Mucosa of gallbladder (tissue), 1 donor: ENCODE results near the gene SENP6. TPM values are rescaled to one million over a fixed set of nuclear protein-coding genes. Genes with fewer than 3 reads are reported as not detected.
"Not testable (repeated sequence)": the region's sequence is repeated elsewhere in the genome, so short reads cannot be mapped to it uniquely, and the experiment has no call there.

Experiments used
- DNase-seq: peaks from one replicate; pipeline ENCODE4 v3.0.0-alpha.2; 2020; ENCODE audit warnings: low spot score
- total RNA-seq: library from RNA; stranded (reverse); gene quantifications from one replicate; pipeline ENCODE4 v1.2.1, GENCODE V29; 2021
- donor health status: DM: no; HTN: no; CAD: no.

Gene SENP6
- total RNA-seq, 1 donor from 2014 or later, result 71.2 TPM

GRCh38 chr6:75609639-75610590 lies 8.2 kb downstream of the SENP6 start:
- no peak for DNase-seq

DNA sequence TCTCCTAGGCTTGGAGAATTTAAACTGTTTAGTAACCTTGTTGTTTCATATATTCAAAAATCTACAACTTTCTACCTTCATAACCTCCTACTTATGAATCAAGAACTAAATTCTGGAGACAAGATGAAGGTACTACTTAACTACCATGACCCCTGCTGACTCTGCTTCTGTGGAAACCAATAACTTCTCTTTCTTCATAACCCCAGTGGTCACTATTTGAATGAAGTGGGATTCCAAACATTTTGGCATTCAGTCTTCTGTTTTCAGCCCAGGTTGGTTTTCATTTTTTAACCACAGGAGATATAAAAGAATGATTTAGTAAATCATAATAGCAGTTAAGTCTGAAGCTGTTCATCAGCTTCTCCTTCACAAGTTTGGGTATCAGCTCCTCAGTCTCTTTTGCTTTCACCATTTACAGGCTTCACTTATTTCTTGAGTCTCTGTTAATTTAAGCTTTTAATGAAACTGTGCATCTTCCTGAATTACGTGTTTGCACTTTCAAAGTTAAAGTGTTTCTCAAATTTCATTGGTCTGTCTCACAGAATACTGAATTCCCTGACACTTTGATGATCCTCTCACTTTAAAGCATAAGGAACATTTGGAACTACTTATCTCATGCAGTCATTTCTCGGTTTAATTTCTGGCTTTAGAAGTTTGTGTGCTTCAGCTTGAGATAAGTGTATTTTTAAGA lies 9.5 kb downstream of the SENP6 start:
- no peak for DNase-seq

DNA sequence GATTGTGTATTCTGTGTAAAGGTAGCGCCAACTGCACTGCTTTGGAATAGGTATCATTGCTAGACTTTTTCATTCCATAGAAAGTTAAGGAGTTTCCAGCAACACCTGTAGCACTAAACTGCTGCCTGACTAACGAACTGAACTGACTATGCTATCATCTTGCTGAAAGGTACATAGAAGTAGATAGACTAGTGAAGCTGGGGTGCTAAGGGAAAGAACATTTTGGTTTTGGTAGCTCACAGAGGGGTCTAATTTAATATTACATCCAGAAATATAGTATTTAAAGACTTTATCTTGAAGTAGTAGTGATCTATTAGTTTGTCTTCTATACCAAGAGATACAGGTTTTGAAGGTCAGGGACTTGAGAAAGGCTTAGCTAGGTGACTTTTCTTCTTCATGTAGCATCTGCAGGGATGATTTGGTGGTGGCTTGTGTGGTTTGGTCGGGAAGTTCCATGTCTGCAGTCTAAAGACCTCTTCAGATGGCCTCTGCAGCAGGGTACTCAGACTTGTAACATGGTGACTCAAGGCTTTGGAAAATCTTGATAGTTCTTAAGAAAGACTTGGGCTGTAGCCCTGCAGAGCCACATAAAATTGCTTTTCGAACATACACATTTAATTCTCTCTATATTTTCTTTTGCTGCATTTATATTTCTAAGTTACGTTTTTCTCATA lies 10.2 kb downstream of the SENP6 start:
- no peak for DNase-seq

DNA sequence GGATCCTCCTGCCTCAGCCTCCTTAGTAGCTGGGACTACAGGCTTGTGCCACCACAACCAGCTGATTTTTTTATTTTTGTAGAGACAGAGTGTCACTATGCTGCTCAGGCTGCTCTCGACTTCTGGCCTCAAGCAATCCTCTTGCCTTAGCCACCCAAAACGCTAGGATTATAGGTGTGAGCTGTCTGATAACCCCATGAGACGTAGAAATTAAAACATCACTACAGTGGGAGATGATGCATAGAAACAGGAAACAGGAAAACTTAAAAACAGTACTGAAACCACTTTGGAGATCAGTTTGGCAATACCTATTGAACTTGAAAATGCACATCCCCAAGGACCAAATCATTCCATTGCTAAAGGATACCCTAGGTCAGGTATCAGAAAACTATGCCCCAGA lies 10.8 kb downstream of the SENP6 start:
- DNase-seq, result no peak

DNA sequence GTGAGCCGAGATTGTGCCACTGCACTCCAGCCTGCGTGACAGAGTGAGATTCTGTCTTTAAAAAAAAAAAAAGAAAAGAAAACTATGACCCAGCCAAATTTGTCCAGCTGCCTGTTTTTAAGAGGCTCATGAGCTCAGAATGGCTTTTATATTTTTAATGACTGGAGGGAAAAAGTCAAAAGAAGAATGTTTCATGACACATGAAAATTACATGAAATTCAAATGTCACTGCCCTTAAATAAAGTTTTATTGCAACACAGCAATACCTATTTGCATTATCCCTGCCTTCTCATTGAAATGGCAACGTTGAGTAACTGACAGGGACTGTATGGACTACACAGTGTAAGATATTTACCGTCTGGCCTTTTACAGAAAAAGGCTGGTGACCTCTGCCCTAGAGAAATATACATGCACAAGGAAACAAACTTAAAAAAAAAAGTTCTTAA lies 11.4 kb downstream of the SENP6 start:
- no peak for DNase-seq

- no peak for DNase-seq
Observed at GRCh38 chr6:75618437-75618836, 16.8 kb downstream of the SENP6 start.

DNA sequence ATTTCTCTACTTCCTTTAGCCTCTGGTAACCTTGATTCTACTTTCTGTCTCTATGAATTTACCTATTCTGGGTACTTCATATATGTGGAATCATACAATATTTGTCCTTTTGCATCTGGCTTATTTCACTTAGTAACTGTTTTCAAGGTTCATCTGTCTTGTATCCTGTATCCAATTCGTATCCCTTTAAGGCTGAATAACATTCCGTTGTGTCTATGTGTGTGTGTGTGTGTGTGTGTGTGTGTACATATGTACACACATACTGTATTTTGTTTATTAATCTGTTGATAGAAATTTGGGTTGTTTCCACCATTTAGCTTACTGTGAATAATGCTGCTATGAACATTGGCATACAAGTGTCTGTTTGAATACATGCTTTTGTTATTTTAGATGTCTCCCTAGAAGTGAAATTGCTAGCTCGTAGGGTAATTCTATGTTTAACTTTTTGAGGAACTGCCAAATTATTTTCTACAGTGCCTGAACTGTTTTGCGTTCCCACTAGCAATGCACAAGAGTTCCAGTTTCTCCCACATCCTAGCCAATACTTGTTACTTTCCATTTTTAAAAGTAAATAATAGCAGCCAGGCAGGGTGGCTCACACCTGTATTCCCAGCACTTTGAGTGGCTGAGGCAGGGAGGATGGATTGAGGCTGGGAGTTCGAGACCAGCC lies 17.7 kb downstream of the SENP6 start:
- no peak for DNase-seq

- DNase-seq, result no peak
Observed at GRCh38 chr6:75620381-75621304, 19.0 kb downstream of the SENP6 start.

DNA sequence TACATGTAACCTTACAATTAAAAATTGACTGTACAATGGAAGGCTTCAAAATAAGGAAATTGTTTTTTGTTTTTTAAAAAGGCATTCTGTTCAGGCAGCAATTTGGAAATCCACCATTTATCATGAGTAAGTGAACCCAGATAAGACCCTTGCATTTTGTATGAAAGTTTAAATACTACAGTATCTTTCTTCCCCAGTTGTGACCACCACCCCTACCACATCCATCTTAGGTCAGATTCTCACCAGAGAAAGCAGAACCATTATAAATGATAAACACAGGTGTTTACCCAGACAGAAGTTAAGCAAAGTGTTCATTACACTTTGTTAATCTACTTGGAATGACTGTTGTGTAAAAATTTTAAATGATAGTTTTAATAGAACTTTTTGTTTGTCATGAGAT lies 20.2 kb downstream of the SENP6 start:
- no peak for DNase-seq

- no peak for DNase-seq
Observed at GRCh38 chr6:75623491-75623890, 21.8 kb downstream of the SENP6 start.

- DNase-seq, result no peak
Observed at GRCh38 chr6:75624335-75624734, 22.7 kb downstream of the SENP6 start.

GRCh38 chr6:75624988-75625387 lies 23.3 kb downstream of the SENP6 start:
- no peak for DNase-seq

DNA sequence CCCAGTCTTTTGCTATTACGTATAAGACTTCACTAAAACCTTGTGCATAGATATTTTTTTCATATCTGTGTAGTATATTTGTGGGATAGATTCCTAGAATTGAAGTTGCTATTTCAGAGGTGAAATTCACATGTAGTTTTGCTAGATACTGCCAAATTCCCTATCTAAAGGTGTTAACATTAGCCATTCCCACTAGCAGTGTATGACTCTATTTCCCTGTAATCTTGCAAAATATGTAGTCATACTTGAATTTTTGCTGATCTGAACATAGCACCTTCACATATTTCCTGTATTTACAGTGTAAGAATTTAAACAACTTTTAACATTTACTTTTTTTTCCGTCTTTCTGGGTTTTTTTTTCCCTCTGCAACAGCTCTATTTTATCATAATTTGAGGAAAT lies 24.9 kb downstream of the SENP6 start:
- DNase-seq, result no peak

GRCh38 chr6:75627708-75628107 lies 26.0 kb downstream of the SENP6 start:
- not testable (repeated sequence) for DNase-seq

- no peak for DNase-seq
Observed at GRCh38 chr6:75631859-75632635, 30.4 kb downstream of the SENP6 start.

DNA sequence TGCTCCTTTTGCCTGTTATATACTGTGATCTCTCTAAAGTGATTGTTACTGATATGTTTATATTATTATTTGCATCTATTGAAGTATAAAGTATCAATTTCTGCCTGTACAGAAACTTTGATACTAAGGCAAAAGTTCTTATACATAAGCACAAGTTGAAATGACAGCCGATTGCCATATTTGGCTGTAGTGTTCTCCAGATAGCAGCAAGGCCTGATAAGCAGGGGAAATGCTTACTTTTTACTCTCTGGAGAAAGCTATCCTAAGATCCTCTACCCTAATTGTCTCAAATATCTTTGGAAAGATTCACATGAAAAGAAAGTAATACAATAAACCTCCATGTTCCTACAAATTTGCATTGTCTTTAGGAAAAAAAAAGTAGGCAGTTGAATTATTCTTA lies 31.4 kb downstream of the SENP6 start:
- DNase-seq, result no peak

DNA sequence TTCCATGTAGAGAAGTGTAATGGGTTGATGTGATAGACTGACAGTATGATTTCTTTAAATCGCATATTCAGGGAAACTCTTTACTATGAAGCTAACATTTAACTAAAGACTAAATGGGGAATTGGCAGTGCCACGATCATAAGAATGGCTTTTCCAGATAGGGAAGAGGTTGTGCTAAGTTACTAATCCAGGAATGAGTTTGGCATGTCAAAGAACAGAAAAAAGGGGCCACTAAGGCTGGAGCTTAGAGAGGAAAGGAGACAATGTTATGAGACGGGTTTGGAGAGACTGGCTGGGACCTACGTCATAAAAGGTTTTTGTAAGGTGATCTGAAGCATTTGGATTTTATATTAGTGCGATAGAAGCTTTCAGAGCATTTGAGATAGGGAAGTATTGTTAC lies 40.6 kb downstream of the SENP6 start:
- no peak for DNase-seq

DNA sequence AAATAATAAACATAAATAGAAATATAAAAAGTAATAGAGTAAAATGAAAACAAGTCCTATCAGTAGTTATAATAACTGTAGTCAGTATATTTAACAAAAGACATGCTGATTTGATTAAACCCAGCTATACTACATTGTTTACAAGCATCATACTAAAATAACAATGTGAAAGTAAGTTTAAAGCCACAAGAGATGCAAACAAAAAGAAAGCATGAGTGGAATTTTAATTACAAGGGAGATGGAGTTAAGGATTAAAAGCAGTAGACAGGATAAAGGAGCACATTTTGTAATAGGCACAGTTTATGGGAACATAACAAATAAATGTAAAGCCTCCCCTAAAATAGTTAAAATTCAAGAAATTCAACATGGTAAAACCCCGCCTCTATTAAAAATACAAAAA lies 41.5 kb downstream of the SENP6 start:
- no peak for DNase-seq

DNA sequence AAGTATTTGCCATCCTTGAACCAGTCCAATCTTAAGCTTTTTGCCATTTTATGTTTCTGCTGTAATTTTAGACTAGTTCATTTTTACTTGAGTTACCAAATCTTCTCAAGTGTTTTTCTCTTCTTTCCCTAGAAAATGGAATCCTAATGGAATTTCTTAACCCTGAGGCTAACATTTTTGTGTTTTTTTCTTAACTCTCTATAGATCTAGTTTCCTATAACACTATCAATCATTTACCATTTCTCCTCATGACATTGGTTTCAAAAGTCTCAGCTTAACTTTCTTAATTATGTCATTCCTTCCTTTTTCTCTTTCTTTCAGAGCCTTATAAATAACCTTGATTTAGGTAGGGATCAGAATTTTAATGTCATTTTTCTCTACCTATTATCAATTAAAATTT lies 54.8 kb downstream of the SENP6 start:
- no peak for DNase-seq

- DNase-seq, result no peak
Observed at GRCh38 chr6:75657327-75657726, 55.6 kb downstream of the SENP6 start.
